Neural cell (in vitro differentiated cells): ENCODE measurements around the gene HOXC6. TPM values are rescaled to one million over a fixed set of nuclear protein-coding genes. Genes with fewer than 3 reads are reported as not detected.

Source experiments
- H2AFZ ChIP-seq: fragments of 200-600, 300-800 bp; sonication (generic), shearing (Covaris generic); 2 replicates; pipeline ENCODE4 v1.6.0; 2014; ENCODE audit warnings: low read depth, mild to moderate bottlenecking, antibody characterized with exemption, low read length, moderate library complexity
- H3F3A ChIP-seq: fragments of 200-600 bp; shearing (Covaris generic); 2 replicates; pipeline ENCODE4 v1.6.1; 2016; ENCODE audit warnings: mild to moderate bottlenecking, moderate library complexity, mixed read lengths, antibody characterized with exemption, low read length; ENCODE audit not compliant: insufficient read depth, poor library complexity, severe bottlenecking
- H3K27ac ChIP-seq: fragments of 200-600, 300-800 bp; sonication (generic), shearing (Covaris generic); 2 replicates; pipeline ENCODE4 v1.5.1; 2014; ENCODE audit warnings: mild to moderate bottlenecking, low read length, moderate library complexity
- H3K27me3 ChIP-seq: fragments of 300-800, 200-600 bp; sonication (generic), shearing (Covaris generic); 2 replicates; pipeline ENCODE4 v1.6.0; 2014; ENCODE audit warnings: mild to moderate bottlenecking, low read depth, low read length, moderate library complexity; ENCODE audit not compliant: insufficient read depth
- H3K36me3 ChIP-seq: fragments of 300-800, 200-600 bp; sonication (generic), shearing (Covaris generic); 2 replicates; pipeline ENCODE4 v1.5.1; 2014; ENCODE audit warnings: mild to moderate bottlenecking, antibody characterized with exemption, low read length, moderate library complexity; ENCODE audit not compliant: insufficient read depth
- H3K4me2 ChIP-seq: fragments of 300-800, 200-600 bp; sonication (generic), shearing (Covaris generic); 2 replicates; pipeline ENCODE4 v1.6.0; 2014; ENCODE audit warnings: mild to moderate bottlenecking, low read length
- H3K4me3 ChIP-seq: fragments of 300-800, 200-600 bp; sonication (generic), shearing (Covaris generic); 2 replicates; pipeline ENCODE4 v1.5.1; 2014; ENCODE audit warnings: mild to moderate bottlenecking, low read length, moderate library complexity
- H3K79me2 ChIP-seq: fragments of 200-600 bp; shearing (Covaris generic); replicated peaks from 2 replicates; pipeline ENCODE4 v1.6.0; 2014; ENCODE audit warnings: mild to moderate bottlenecking, low read length, moderate library complexity; ENCODE audit not compliant: insufficient read depth
- H3K9ac ChIP-seq: fragments of 300-800, 200-600 bp; sonication (generic), shearing (Covaris generic); 2 replicates; pipeline ENCODE4 v1.6.1; 2016; ENCODE audit warnings: mild to moderate bottlenecking, low read length, mixed read lengths
- H3K9me2 ChIP-seq: fragments of 200-600 bp; shearing (Covaris generic); 2 replicates; pipeline ENCODE4 v1.6.1; 2016; ENCODE audit warnings: mild to moderate bottlenecking, low read length, mixed read lengths; ENCODE audit not compliant: insufficient read depth
- H3K9me3 ChIP-seq: fragments of 200-600, 300-800 bp; sonication (generic), shearing (Covaris generic); 2 replicates; pipeline ENCODE4 v1.6.1; 2016; ENCODE audit warnings: mild to moderate bottlenecking, mixed run types, low read length, moderate library complexity, mixed read lengths
- H4K20me1 ChIP-seq: fragments of 200-600 bp; shearing (Covaris generic); 2 replicates; pipeline ENCODE4 v1.6.1; 2016; ENCODE audit warnings: mild to moderate bottlenecking, mixed run types; ENCODE audit not compliant: insufficient read depth
- CTCF ChIP-seq: fragments of 450-650 bp; IDR thresholded peaks from 2 replicates; pipeline ENCODE4 v1.5.1; 2014; ENCODE audit warnings: antibody characterized with exemption, mild to moderate bottlenecking, moderate library complexity; ENCODE audit not compliant: poor library complexity, severe bottlenecking
- EP300 ChIP-seq: fragments of 450-650 bp; conservative IDR thresholded peaks from 2 replicates; pipeline ENCODE4 v1.6.1; 2014; ENCODE audit warnings: antibody characterized with exemption, mild to moderate bottlenecking, moderate library complexity; ENCODE audit not compliant: poor library complexity, severe bottlenecking
- EZH2 ChIP-seq: fragments of 200-600, 300-800 bp; shearing (Covaris generic), sonication (generic); IDR thresholded peaks from 2 replicates; pipeline ENCODE4 v1.6.1; 2014; ENCODE audit warnings: antibody characterized with exemption, low read length, borderline replicate concordance, mild to moderate bottlenecking; ENCODE audit not compliant: insufficient read depth, poor library complexity, severe bottlenecking
- MXI1 ChIP-seq: fragments of 450-650 bp; conservative IDR thresholded peaks from 2 replicates; pipeline ENCODE4 v1.6.1; 2014; ENCODE audit warnings: antibody characterized with exemption, mild to moderate bottlenecking; ENCODE audit not compliant: poor library complexity, severe bottlenecking
- POLR2AphosphoS5 ChIP-seq: IDR thresholded peaks from 2 replicates; pipeline ENCODE4 v1.6.1; 2012
- RAD21 ChIP-seq: fragments of 450-650 bp; conservative IDR thresholded peaks from 2 replicates; pipeline ENCODE4 v1.6.1; 2014; ENCODE audit warnings: antibody characterized with exemption, mild to moderate bottlenecking, moderate library complexity
- REST ChIP-seq: IDR thresholded peaks from 2 replicates; pipeline ENCODE4 v1.6.1; 2012; ENCODE audit warnings: borderline replicate concordance
- SMC3 ChIP-seq: fragments of 450-650 bp; conservative IDR thresholded peaks from 2 replicates; pipeline ENCODE4 v1.6.1; 2014; ENCODE audit warnings: antibody characterized with exemption, mild to moderate bottlenecking, moderate library complexity; ENCODE audit not compliant: poor library complexity
- TAF1 ChIP-seq: IDR thresholded peaks from 2 replicates; pipeline ENCODE4 v1.6.1; 2012; ENCODE audit warnings: low read depth
- polyA plus RNA-seq: library from polyadenylated mRNA; depleted of rRNA; stranded (reverse); fragments of >200 nt; gene quantifications from 2 replicates; pipeline ENCODE4 v1.2.3, GENCODE V29; 2014

Gene HOXC6
- polyA plus RNA-seq, 1 donor from 2014 or later, result not detected

GRCh38 chr12:54021432-54022013 lies 6.7 kb upstream of the HOXC6 start:
- Histone ChIP-seq H2AFZ (no peak overlapping the region), H3K9me3 (no peaks in the 10 kb centered on the region), H3K27ac (no peak overlapping the region), H3K4me3 (no peak overlapping the region), H3K79me2 (no peaks in the 10 kb centered on the region), H3K9ac (no peak overlapping the region), H3K27me3 (peaks cover 99% of the 10 kb centered on the region), H3K4me2 (no peak overlapping the region), H3F3A (no peaks in the 10 kb centered on the region), H3K9me2 (no peaks in the 10 kb centered on the region), H4K20me1 (no peaks in the 10 kb centered on the region), H3K36me3 (no peaks in the 10 kb centered on the region)
- TF ChIP-seq CTCF (peak; percentile 33), RAD21 (no peak), EZH2 (no peak), MXI1 (no peak), EP300 (no peak), SMC3 (peak; percentile 12), REST (no peak)

GRCh38 chr12:54022960-54023884 lies 5.0 kb upstream of the HOXC6 start:
- Histone ChIP-seq H2AFZ (no peak overlapping the region), H4K20me1 (no peaks in the 10 kb centered on the region), H3K4me2 (no peak overlapping the region), H3K79me2 (no peaks in the 10 kb centered on the region), H3K36me3 (no peaks in the 10 kb centered on the region), H3K9me2 (no peaks in the 10 kb centered on the region), H3K27me3 (peaks cover 99% of the 10 kb centered on the region), H3K27ac (no peak overlapping the region), H3K4me3 (no peak overlapping the region), H3K9ac (no peak overlapping the region), H3F3A (no peaks in the 10 kb centered on the region), H3K9me3 (no peaks in the 10 kb centered on the region)
- TF ChIP-seq EP300 (no peak), REST (no peak), TAF1 (no peak), RAD21 (no peak), CTCF (no peak), SMC3 (no peak), MXI1 (no peak), POLR2AphosphoS5 (no peak), EZH2 (no peak)
